Kidney (tissue), 14 donors: ENCODE results near the gene CCND2. TPM values are rescaled to one million over a fixed set of nuclear protein-coding genes. Genes with fewer than 3 reads are reported as not detected.

Experiments used
- DNase-seq, 5 donors: peaks; one replicate each; pipeline ENCODE4 v3.0.0-alpha.2; 2013 to 2020
- FAIRE-seq: peaks from 2 replicates; lab custom pipeline; 2012; peaks lifted over from hg19 to GRCh38; lab: Jason Lieb, UNC
- H3K27ac ChIP-seq, 2 donors: one replicate each; pipeline ENCODE4 v1.7.0; 2013; ENCODE audit warnings: low read depth in 2 of 2, low read length in 2 of 2, inconsistent platforms in 1 of 2
- H3K27me3 ChIP-seq: one replicate; pipeline ENCODE4 v1.7.1; 2013; ENCODE audit warnings: low read length, inconsistent platforms; ENCODE audit not compliant: control insufficient read depth, insufficient read depth
- H3K36me3 ChIP-seq, 3 donors: one replicate each; pipeline versions ENCODE4 v1.7.0 to v1.7.1; 2013; ENCODE audit warnings: low read length in 3 of 3, control low read depth in 1 of 3, inconsistent platforms in 1 of 3; ENCODE audit not compliant: insufficient read depth in 3 of 3, control insufficient read depth in 2 of 3
- H3K4me1 ChIP-seq, 3 donors: one replicate each; pipeline versions ENCODE4 v1.7.0 to v1.7.1; 2013; ENCODE audit warnings: low read length in 3 of 3, inconsistent platforms in 1 of 3, low read depth in 1 of 3; ENCODE audit not compliant: control insufficient read depth in 2 of 3, insufficient read depth in 2 of 3
- H3K4me3 ChIP-seq, 3 donors: one replicate each; pipeline versions ENCODE4 v1.7.0 to v1.8.1; 2013; ENCODE audit warnings: low read length in 3 of 3, control low read depth in 1 of 3, inconsistent platforms in 1 of 3
- H3K9ac ChIP-seq, 3 donors: one replicate each; pipeline versions ENCODE4 v1.7.0 to v1.7.1; 2013; ENCODE audit warnings: low read length in 3 of 3, control low read depth in 1 of 3, inconsistent platforms in 1 of 3
- H3K9me3 ChIP-seq, 3 donors: one replicate each; pipeline versions ENCODE4 v1.7.0 to v1.7.1; 2013; ENCODE audit warnings: low read length in 3 of 3, control low read depth in 1 of 3, inconsistent platforms in 1 of 3; ENCODE audit not compliant: control insufficient read depth in 2 of 3, insufficient read depth in 1 of 3
- intact Hi-C: fragments of 100-400 bp; cut with DNase I; formaldehyde crosslinking; loops from one replicate; pipeline ENCODE4 v1.11.1; 2022
- polyA plus RNA-seq: library from polyadenylated mRNA; stranded (reverse); fragments of 350-450 nt; fragmentation: Illumina TruSeq; extraction: RNeasy Lipid Tissue Mini Kit (QIAGEN cat#74804); gene quantifications from one replicate; pipeline ENCODE4 v1.2.3, GENCODE V29; 2014; ENCODE audit warnings: low read depth, low replicate concordance; ENCODE audit not compliant: insufficient read depth
- total RNA-seq: library from RNA; stranded (reverse); fragmentation: NEBNext Ultra II Directional; extraction: Animal tissue kit (Norgen Biotek cat#: 25700); gene quantifications from one replicate; pipeline ENCODE4 v1.2.1, GENCODE V29; 2021
- TF ChIP-seq, protein P1 (sequence below): IDR thresholded peaks from 3 replicates; pipeline ENCODE4 v1.5.1; 2012; ENCODE audit warnings: mild to moderate bottlenecking, moderate library complexity, borderline replicate concordance; ENCODE audit not compliant: insufficient read depth; ENCODE audit errors: extremely low read depth
- donor health status: control.
- donor health status: control.
- donor health status: control.
- donor health status: control.
- donor health status: control.
- donor health status: DM: yes; HTN: yes; CAD: no.
- donor health status: Normal renal cell carcinoma (clear cell type).

The CCND2 gene
- total and polyA plus RNA-seq, 2 donors from 2014 or later = 3.3 to 94.4 TPM

DNA sequence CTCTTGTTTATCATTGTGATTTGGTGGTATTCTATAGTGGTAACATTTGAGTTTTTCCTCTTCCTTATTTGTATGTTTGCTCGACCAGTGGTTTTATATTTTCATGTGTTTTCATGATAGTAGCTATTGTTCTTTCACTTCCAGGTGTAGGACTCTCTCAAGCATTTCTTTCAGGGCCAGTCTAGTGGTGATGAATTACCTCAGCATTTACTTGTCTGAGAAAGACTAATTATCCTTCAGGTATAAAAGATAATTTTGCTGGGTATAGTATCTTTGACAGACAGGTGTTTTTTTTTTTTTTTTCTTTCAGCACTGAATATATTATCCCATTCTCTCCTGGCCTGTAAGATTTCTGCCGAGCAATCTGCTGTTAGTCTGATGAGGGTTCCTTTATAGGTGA is 35.0 kb upstream of the CCND2 start:
- no peak for FAIRE-seq
- intact Hi-C loops = no loop called here
- H3K9ac ChIP-seq = no peak overlapping the region

DNA sequence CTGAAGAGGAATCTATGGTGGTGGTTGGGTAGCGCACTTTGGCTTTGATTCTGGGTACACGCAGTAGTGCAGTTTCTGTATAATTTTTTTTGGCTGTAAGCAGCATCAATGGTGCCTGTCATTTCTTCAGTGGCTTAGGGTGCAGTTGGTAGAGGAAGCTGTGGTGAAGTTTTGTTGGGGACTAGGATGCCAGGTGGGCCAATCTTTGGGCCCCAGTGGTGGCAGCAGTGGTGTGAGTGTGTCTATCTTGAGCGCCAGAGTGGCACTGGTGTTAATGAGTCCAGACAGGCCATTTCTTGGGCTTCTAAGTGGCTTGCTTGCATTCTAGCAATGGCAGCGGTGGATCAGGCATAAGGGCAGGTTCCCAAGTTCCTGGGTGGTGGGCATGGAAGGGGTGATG is 33.8 kb upstream of the CCND2 start:
- DNase-seq (no peak), FAIRE-seq (no peak)
- intact Hi-C loops = no loop called here
- H3K9ac ChIP-seq = no peak overlapping the region
- TF ChIP-seq, protein P1, sequence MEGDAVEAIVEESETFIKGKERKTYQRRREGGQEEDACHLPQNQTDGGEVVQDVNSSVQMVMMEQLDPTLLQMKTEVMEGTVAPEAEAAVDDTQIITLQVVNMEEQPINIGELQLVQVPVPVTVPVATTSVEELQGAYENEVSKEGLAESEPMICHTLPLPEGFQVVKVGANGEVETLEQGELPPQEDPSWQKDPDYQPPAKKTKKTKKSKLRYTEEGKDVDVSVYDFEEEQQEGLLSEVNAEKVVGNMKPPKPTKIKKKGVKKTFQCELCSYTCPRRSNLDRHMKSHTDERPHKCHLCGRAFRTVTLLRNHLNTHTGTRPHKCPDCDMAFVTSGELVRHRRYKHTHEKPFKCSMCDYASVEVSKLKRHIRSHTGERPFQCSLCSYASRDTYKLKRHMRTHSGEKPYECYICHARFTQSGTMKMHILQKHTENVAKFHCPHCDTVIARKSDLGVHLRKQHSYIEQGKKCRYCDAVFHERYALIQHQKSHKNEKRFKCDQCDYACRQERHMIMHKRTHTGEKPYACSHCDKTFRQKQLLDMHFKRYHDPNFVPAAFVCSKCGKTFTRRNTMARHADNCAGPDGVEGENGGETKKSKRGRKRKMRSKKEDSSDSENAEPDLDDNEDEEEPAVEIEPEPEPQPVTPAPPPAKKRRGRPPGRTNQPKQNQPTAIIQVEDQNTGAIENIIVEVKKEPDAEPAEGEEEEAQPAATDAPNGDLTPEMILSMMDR = no peak
- H3K27me3 ChIP-seq = no peaks in the 10 kb centered on the region
- no peak overlapping the region for H3K4me3 ChIP-seq
- H3K4me1 ChIP-seq = no peaks in the 10 kb centered on the region
- H3K36me3 ChIP-seq = no peaks in the 10 kb centered on the region
- peaks cover 0 to 14% (median 6%) of the 10 kb centered on the region in 3 donors for H3K9me3 ChIP-seq
- H3K27ac ChIP-seq = no peak overlapping the region

More for the DNA sequence above, 35.0 kb upstream of the CCND2 start:
- Histone ChIP-seq H3K27me3 (no peaks in the 10 kb centered on the region), H3K4me3 (no peak overlapping the region), H3K9me3 (peaks cover 0 to 17% (median 6%) of the 10 kb centered on the region in 3 donors), H3K36me3 (no peaks in the 10 kb centered on the region), H3K4me1 (no peaks in the 10 kb centered on the region), H3K27ac (no peak overlapping the region)
- DNase-seq = no peak
- TF ChIP-seq, protein P1 = no peak

DNA sequence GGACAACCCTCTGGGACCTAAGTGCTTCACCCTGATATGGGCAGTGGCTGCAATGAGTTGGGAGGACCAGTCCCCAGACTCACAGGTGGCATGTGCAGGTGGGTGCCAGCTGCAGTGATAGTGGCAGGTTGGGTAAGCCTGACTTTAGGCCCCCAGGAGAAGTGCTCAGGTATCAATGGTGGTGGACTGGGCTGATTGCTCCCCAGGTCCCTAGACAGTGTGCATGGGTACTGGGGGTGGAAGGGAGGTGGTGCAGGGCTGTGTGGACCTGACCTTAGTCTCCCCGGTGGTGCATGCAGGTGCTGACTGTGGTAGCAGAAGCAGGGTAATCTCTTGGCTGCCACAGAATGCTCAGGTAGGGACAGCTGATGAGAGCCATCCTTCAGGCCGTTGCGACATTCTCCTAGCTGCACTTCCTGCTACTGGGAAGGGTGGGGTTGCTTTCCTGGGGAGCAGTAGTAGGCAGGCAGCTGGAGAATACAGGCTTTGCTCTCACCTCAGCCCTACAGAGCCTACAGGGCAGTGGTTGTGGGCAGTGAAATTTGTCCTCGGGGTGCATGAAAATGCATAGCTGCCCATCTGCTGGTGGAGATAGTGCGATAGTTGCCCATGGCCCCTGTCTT is 33.3 kb upstream of the CCND2 start:
- FAIRE-seq (no peak), DNase-seq (no peak)
- Histone ChIP-seq H3K9me3 (peaks cover 0 to 10% (median 3%) of the 10 kb centered on the region in 3 donors), H3K4me3 (no peak overlapping the region), H3K4me1 (no peaks in the 10 kb centered on the region), H3K9ac (no peak overlapping the region), H3K27ac (no peak overlapping the region), H3K27me3 (no peaks in the 10 kb centered on the region), H3K36me3 (no peaks in the 10 kb centered on the region)
- intact Hi-C loops = no loop called here
- TF ChIP-seq, protein P1 = no peak
